ENCODE data around the gene COX18. TPM values are rescaled to one million over a fixed set of nuclear protein-coding genes. Genes with fewer than 3 reads are reported as not detected.
A peak's percentile ranks its signal among the peaks of the same experiment; 100 is the strongest.

The COX18 gene
- total and polyA plus RNA-seq, 7 donors: 6.6 to 21.3 (median 13.6) TPM

- no peak for TF ChIP-seq POLR2A (IDR thresholded peaks at IDR 0.05)
- TF ChIP-seq POLR2AphosphoS5 (IDR thresholded peaks at IDR 0.05): no peak
- no peak for TF ChIP-seq CTCF (IDR thresholded peaks at IDR 0.05)
- no peak for TF ChIP-seq EP300 (IDR thresholded peaks at IDR 0.05)
- Histone ChIP-seq H3K36me3 (peaks cover 0 to 33% (median 2%) of the 10 kb centered on the region in 4 donors), H3K4me1 (peaks cover 0 to 34% (median 21%) of the 10 kb centered on the region in 4 donors), H3K4me3 (no peak overlapping the region), H3K9me3 (no peaks in the 10 kb centered on the region), H3K27ac (peak overlapping the region in 1 of 4 donors; percentile 97), H3K27me3 (no peaks in the 10 kb centered on the region)
- 93 to 95% methylated on average over 3 of the region's 3 CpGs for WGBS, 2 donors
- intact Hi-C loops (cut with DNase I): loop anchor here (5.0 kb wide), 1 partner anchor 499 kb away; the partner anchor contains the start of gene ADAMTS3
- no peak for DNase-seq
Measured at GRCh38 chr4:73066445-73066844, 3.1 kb downstream of the COX18 start.

GRCh38 chr4:73064536-73064935 lies 5.0 kb downstream of the COX18 start:
- DNase-seq: no peak
- TF ChIP-seq POLR2AphosphoS5 (IDR thresholded peaks at IDR 0.05) (no peak), EP300 (IDR thresholded peaks at IDR 0.05) (no peak), CTCF (IDR thresholded peaks at IDR 0.05) (no peak), POLR2A (IDR thresholded peaks at IDR 0.05) (no peak)
- Histone ChIP-seq H3K4me1 (peaks cover 0 to 28% (median 17%) of the 10 kb centered on the region in 4 donors), H3K4me3 (no peak overlapping the region), H3K27ac (no peak overlapping the region), H3K27me3 (no peaks in the 10 kb centered on the region), H3K36me3 (peaks cover 4 to 52% (median 9%) of the 10 kb centered on the region in 4 donors), H3K9me3 (no peaks in the 10 kb centered on the region)
- 71 to 81% methylated on average over 4 of the region's 4 CpGs for WGBS, 2 donors
- intact Hi-C loops (cut with DNase I): no loop called here

- intact Hi-C loops (cut with DNase I): no loop called here
- Histone ChIP-seq H3K9me3 (no peaks in the 10 kb centered on the region), H3K4me1 (no peaks in the 10 kb centered on the region), H3K4me3 (no peak overlapping the region), H3K27me3 (no peaks in the 10 kb centered on the region), H3K36me3 (peaks cover 15 to 59% (median 29%) of the 10 kb centered on the region in 4 donors), H3K27ac (no peak overlapping the region)
- no peak for DNase-seq
- WGBS, 2 donors: 71 to 88% methylated on average over 2 of the region's 2 CpGs
- TF ChIP-seq CTCF (IDR thresholded peaks at IDR 0.05) (no peak), POLR2AphosphoS5 (IDR thresholded peaks at IDR 0.05) (no peak), EP300 (IDR thresholded peaks at IDR 0.05) (no peak), POLR2A (IDR thresholded peaks at IDR 0.05) (no peak)
Measured at GRCh38 chr4:73055241-73055897, 14.1 kb downstream of the COX18 start.

- Histone ChIP-seq H3K9me3 (no peaks in the 10 kb centered on the region), H3K36me3 (peaks cover 11 to 46% (median 24%) of the 10 kb centered on the region in 4 donors), H3K4me1 (no peaks in the 10 kb centered on the region), H3K27ac (no peak overlapping the region), H3K27me3 (no peaks in the 10 kb centered on the region), H3K4me3 (no peak overlapping the region)
- DNase-seq: no peak
- WGBS, 2 donors: 86 to 96% methylated on average over 2 of the region's 2 CpGs
- TF ChIP-seq EP300 (IDR thresholded peaks at IDR 0.05) (no peak), POLR2AphosphoS5 (IDR thresholded peaks at IDR 0.05) (no peak), POLR2A (IDR thresholded peaks at IDR 0.05) (no peak), CTCF (IDR thresholded peaks at IDR 0.05) (no peak)
- intact Hi-C loops (cut with DNase I): no loop called here
Measured at GRCh38 chr4:73053974-73054480, 15.5 kb downstream of the COX18 start.
